22Rv1 (cell line): ENCODE results near the gene PRRC2C.

Experiments used
- H3K27ac ChIP-seq: fragments of 450-650 bp; 2 replicates; pipeline ENCODE4 v1.5.1; 2017
- ZFX ChIP-seq: fragments of 450-650 bp; IDR thresholded peaks from 2 replicates; pipeline ENCODE4 v1.6.1; 2017; ENCODE audit warnings: antibody characterized with exemption, borderline replicate concordance
- TF ChIP-seq, protein P1 (sequence below): fragments of 450-650 bp; IDR thresholded peaks from 2 replicates; pipeline ENCODE4 v1.5.1; 2017; ENCODE audit warnings: mild to moderate bottlenecking

The PRRC2C gene

DNA sequence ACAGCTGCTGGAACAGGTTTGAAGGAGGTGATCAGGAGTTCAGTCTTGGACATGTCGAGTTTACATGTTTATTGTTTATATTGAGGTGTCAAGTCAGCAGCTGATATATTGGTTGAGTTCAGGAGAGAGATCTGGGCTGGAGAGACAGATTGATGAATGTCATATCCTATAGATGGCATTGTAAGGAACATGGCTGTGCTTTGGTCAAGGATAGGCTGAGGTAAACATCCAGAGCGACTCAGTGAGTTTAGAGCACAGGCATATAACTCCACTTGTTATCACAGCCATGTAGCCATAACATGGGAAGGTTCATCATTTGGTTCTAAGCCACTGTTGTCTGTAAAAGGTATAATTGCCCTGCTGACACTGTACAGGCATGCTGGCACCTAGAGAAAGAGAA lies 131.3 kb downstream of the PRRC2C start:
- H3K27ac ChIP-seq, result no peak overlapping the region
- TF ChIP-seq, protein P1, sequence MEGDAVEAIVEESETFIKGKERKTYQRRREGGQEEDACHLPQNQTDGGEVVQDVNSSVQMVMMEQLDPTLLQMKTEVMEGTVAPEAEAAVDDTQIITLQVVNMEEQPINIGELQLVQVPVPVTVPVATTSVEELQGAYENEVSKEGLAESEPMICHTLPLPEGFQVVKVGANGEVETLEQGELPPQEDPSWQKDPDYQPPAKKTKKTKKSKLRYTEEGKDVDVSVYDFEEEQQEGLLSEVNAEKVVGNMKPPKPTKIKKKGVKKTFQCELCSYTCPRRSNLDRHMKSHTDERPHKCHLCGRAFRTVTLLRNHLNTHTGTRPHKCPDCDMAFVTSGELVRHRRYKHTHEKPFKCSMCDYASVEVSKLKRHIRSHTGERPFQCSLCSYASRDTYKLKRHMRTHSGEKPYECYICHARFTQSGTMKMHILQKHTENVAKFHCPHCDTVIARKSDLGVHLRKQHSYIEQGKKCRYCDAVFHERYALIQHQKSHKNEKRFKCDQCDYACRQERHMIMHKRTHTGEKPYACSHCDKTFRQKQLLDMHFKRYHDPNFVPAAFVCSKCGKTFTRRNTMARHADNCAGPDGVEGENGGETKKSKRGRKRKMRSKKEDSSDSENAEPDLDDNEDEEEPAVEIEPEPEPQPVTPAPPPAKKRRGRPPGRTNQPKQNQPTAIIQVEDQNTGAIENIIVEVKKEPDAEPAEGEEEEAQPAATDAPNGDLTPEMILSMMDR, result no peak
- no peak for TF ChIP-seq ZFX

DNA sequence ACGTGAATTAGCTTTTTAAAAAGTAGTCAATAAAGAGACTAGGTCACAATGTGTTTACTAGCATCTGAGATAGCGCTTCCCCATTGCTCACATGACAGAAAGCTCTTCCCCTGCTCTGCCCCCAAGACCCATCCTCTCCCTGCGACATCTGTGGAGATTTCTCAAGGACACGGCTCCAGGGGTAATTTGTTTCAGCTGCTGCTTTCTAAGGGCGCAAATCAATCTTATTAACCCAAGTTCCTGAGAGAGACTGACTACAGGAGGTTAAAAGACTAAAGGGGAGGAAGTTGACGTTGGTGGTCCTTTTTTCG lies 136.8 kb downstream of the PRRC2C start, which contains the start of gene MYOCOS:
TSS of gene MYOCOS (plus strand) at position 92 of the 311 bp plus-strand sequence. CDS start 1,641 bp downstream, outside the sequence.
- TF ChIP-seq ZFX, result no peak
- TF ChIP-seq, protein P1, result no peak
- no peak within 1 kb of the TSS for H3K27ac ChIP-seq

DNA sequence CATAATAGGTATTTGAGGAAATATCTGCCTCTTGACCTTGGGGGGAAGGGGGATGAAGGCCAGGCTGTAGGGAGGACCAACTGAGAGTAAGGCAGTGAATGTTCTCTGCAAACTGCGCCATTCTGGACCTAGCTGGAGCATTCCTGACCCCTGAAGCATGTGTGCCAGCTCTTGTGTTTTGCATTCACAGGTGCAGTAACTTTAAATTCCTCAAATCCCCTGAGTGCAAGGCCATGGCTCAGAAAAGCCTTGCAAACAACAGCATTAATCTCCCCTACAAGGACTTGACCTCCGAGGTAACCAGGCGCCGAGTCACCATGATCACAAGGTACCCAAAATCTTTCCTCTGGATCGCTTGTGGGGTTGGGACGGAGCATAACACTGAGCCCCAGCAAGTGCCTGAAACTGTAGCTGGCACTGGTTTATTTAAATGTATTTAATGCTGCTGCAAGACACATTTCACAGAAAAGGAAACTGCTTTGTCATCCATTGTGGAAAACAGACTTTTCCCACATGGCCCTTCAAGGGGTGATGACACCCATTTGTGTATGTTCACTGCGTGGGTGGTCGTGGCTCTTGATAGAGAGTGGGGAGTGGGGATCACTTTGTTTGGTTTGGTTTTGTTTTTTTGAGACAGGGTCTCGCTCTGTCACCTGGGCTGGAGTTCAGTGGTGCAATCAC lies 138.5 kb downstream of the PRRC2C start:
- H3K27ac ChIP-seq, result no peak overlapping the region

DNA sequence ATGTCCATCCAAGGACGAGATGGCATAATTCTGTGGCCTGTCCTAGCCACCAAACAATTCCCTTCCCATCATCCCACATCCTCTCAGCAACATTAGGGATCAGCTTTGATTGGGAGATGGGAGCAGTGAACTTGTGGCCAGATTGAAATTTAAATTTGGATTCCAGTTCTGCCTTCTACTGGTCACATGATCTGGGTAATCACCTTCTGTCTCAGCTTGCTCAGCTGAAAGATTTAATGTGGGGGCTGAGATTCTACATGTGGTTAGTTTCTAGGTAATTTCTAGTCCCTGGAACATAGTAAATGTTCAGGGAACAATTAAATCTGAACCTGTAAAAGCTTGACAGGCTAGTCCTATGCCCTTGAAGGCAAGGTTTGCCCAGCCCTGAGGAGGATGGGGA lies 139.9 kb downstream of the PRRC2C start:
- no peak overlapping the region for H3K27ac ChIP-seq
- TF ChIP-seq, protein P1, result no peak
- TF ChIP-seq ZFX, result no peak

More for the DNA sequence above, 138.5 kb downstream of the PRRC2C start:
- TF ChIP-seq ZFX, result no peak
- TF ChIP-seq, protein P1, result no peak

DNA sequence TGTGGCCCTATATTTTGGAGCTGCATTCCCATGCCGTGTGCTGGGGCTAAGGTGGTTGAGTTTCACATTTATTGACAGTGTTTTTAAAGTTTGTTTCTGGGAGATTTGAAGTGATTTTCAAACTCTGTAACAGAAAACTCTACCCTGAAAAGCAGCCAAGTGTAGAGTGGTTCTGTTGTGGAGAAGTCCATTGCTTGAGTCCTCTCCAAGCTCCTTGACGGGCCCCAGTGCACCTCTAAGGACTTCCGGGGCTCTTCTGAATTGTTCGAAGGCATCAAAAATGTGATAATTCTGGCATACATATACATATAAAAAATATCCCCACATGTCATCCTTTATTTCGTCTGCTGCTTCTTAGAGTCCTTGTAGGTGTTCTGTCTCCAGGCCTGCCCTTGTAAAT lies 141.7 kb downstream of the PRRC2C start:
- no peak for TF ChIP-seq ZFX
- TF ChIP-seq, protein P1, result no peak
- H3K27ac ChIP-seq, result no peak overlapping the region

DNA sequence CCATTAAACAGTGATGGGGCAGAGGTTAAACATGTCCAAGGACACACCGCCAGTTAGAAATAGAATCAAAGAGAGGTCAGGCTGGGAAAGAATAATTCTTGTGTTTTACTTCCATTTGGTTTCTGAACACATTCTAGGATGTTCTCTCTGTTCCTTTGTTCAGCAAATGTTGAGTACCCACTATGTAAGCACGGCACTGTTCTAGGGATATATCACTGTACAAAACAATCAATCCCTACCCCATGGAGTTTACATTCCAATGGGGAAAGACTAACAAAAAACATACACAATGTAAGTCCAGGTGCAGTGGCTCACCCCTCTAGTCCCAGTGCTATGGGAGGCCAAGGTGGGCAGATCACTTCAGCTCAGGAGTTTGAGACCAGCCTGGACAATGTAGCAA lies 142.9 kb downstream of the PRRC2C start:
- no peak for TF ChIP-seq ZFX
- TF ChIP-seq, protein P1, result no peak
- H3K27ac ChIP-seq, result no peak overlapping the region

DNA sequence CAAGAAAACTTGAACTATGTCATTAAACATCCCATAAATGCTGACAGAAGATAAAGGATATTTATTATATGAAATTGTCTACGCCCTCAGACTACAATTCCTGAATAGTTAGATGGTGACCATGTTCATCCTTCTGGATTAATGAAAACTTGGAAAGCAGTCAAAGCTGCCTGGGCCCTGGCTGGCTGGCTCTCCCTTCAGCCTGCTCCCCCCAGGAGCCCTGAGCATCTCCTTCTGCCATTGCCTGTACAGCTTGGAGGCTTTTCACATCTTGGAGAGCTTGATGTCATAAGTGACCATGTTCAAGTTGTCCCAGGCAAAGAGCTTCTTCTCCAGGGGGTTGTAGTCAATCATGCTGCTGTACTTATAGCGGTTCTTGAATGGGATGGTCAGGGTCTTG lies 150.3 kb downstream of the PRRC2C start:
- TF ChIP-seq ZFX, result no peak
- TF ChIP-seq, protein P1, result no peak

More for the DNA sequence above, 150.3 kb downstream of the PRRC2C start:
- no peak overlapping the region for H3K27ac ChIP-seq
